Posterior cingulate gyrus (tissue), 11 donors: Measurements from ENCODE around the gene KDM4F.

Experiments
- DNase-seq, 10 donors: peaks; one replicate each; pipeline versions ENCODE4 v3.0.0 to v3.0.0-alpha.2; 2020 to 2021; ENCODE audit warnings: mixed read lengths in 3 of 10
- intact Hi-C: fragments of 100-400 bp; cut with DNase I; formaldehyde crosslinking; loops from one replicate; pipeline ENCODE4 v1.15.1; 2023

Gene KDM4F

DNA sequence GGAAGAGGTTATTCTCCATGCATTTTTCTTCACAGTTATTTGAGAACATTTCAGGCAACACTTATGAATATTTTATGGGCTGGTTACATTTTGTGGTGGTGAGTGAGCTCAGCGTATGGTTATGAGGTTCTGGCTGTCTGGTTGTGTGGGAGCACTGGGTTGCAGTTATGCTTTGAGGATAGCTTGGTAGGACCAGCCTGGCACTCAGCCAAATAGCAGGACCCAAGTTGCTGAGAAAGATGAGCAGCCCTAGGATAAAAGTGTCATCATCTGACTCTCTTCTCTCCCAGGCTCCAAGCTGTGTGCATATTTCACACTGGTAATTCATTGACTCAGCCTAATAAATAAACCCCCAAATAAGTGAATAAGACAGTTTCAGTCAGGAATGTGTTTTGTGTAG is 9.4 kb downstream of the KDM4F start:
- intact Hi-C loops = no loop called here
- no peak for DNase-seq

DNA sequence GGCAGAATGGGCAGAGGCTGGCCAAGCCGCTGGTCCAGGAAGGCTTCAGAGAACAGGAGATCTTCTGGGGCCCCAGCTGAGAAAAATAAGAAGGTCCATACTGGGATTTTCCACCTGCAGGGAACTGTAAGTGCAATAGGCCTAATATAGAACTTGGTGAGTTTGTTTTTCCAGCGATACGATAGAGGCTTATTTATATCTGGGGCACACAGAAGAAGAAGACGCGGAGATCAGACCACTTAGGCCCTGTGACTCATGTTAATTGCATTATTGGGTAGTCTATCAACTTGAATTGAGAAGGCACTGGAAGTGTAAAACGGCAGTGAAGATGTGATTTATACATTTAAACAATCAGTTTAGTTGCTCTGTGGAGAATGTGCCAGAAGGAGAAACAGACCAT is 9.8 kb downstream of the KDM4F start:
- intact Hi-C loops = no loop called here
- no peak for DNase-seq

DNA sequence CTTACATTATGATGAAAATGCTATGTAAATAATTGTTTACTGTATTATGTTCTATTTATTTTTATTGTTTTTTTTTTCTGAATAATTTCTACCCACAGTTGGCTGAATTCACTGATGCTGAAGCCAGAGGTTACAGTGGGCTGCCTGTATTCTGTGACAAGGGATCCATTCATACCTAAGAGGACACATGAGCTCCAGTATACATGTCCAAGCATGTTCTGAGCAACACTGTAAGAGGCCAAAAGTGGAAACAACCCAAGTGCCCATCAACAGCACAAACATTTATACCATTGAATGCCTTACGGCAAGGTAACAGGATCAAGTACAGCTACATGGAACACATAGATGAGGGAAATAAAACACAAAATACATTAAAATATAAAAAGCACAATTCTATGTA is 16.1 kb downstream of the KDM4F start:
- intact Hi-C loops = loop anchor here (5.0 to 10.0 kb wide), 3 partner anchors 93 to 699 kb away; partner anchors contain the start of genes CWC15 and KDM4D
- DNase-seq = no peak

DNA sequence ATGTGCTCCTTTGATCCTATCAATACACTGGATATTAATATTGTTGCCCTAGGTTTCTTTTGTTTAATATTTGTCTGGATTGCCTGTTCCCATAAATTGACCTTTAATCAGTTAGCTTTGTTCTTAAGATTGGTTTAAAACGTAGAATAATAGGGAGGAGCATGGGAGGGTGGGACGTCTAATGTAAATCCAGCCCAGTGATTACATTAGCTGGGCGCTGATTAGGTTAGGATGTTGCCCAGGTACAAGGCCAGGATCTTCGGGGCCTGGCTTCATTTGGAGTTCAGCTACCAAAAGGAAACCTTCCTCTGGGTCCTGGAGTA is 17.5 kb downstream of the KDM4F start, which contains the start of gene SRSF8:
Gene SRSF8, plus strand, starts transcription at position 204 of the 323 bp plus-strand sequence. CDS start 308 bp downstream, outside the sequence.
- DNase-seq = no peak

DNA sequence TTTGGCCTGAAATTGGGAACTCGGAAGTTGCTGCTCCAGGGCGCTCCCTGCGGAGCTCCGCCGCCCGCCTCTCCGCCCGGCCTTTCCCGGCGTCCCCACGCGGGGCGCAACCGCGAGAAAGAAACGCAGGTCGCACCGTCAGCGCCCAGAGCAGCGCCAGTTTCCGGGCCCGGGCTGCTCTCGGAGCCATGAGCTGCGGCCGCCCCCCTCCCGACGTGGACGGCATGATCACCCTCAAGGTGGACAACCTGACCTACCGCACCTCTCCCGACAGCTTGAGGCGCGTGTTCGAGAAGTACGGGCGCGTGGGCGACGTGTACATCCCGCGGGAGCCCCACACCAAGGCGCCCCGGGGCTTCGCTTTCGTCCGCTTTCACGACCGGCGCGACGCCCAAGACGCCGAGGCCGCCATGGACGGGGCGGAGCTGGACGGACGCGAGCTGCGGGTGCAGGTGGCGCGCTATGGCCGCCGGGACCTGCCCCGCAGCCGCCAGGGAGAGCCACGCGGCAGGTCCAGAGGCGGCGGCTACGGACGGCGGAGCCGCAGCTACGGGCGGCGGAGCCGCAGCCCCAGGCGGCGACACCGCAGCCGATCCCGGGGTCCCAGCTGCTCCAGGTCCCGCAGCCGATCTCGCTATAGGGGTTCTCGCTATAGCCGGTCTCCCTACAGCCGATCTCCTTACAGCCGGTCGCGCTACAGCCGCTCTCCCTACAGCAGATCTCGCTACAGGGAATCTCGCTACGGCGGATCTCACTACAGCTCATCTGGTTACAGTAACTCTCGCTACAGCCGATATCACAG is 18.0 kb downstream of the KDM4F start:
- intact Hi-C loops = loop anchor here (1.0 to 10.0 kb wide), 4 partner anchors 22 to 698 kb away; partner anchors contain the start of genes CWC15, ENDOD1 and KDM4D
- DNase-seq = peak; percentile 73 to 97 (median 84)

More for the DNA sequence above, 17.5 kb downstream of the KDM4F start, which contains the start of gene SRSF8:
- intact Hi-C loops = loop anchor here (1.0 to 10.0 kb wide), 4 partner anchors 23 to 698 kb away; partner anchors contain the start of genes CWC15, ENDOD1 and KDM4D

DNA sequence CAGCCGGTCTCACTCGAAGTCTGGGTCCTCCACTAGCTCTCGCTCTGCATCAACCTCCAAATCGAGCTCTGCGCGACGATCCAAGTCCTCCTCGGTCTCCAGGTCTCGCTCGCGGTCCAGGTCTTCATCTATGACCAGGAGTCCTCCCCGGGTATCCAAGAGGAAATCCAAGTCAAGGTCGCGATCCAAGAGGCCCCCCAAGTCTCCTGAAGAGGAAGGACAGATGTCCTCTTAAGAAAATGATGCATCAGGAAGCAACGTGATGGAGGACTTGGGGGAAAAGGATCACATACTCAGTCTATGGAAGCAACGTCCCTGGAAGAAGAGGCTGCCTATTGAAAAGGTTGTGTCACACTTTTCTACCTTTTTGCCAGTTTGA is 18.6 kb downstream of the KDM4F start:
- intact Hi-C loops = loop anchor here (1.0 to 10.0 kb wide), 5 partner anchors 21 to 697 kb away; partner anchors contain the start of genes CWC15, ENDOD1 and KDM4D
- peak in 2 of 10 donors; percentile 47 to 48 for DNase-seq

DNA sequence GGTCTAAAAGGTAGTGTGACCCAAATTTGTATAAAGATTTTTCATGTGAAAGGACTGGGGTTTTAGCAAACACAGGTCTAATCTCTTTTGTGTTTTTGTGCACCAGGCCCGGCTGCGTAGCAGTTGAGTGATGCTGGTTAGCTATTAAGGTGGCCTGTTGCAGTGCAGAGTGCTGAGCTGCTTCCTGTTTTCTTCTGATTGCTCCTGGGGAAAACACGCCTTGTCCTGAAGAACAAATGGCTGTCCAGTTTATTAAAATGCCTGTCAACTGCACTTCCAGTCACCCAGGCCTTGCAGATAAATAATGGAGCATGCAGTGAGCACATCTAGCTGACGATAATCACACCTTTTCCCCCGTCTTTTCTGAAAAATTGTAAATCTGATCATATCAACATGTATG is 19.3 kb downstream of the KDM4F start:
- peak; percentile 48 to 95 (median 62) for DNase-seq
- intact Hi-C loops = loop anchor here (2.0 to 10.0 kb wide), 4 partner anchors 82 to 696 kb away; partner anchors contain the start of genes CWC15 and KDM4D

DNA sequence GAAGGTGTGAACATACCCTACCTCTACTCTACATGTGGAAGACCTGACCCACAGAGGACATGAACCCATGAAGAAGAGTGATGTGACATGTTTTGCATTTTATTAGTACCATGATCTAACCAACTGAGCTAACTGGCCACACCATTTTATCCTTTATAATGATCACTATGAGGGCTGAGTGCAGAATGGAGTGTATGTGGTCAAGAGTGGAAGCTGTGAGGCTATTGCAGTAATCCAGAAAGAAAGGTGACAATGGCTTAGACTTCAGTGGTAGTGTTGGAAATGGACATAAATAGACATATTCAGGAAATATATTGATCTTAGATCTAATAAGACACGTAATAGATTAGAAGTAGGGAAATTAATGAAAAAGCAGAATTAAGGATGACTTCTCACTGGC is 21.2 kb downstream of the KDM4F start:
- intact Hi-C loops = loop anchor here (5.0 to 10.0 kb wide), 2 partner anchors 164 to 637 kb away; partner anchors contain the start of gene SESN3
- no peak for DNase-seq

DNA sequence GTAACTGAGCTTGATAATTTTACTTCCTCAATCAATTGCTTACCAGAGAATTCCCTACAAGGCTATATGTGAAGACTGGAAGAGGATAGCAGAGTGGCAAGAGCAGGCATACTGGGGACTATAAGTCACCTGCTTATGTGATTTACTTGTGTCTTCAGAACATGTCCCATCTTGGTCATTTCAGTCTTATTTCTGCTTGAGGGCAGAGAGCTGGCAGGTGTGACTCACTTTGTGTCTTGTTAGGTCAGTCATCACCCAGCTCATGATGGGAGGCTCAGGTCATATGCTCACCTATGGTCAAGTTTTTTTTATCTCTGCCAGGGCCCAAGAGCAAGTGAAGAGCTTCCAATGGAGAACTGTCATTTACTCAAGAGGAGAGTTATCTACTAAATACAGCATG is 23.7 kb downstream of the KDM4F start:
- intact Hi-C loops = loop anchor here (5.0 to 10.0 kb wide), 2 partner anchors 162 to 634 kb away; partner anchors contain the start of gene SESN3
- DNase-seq = no peak

DNA sequence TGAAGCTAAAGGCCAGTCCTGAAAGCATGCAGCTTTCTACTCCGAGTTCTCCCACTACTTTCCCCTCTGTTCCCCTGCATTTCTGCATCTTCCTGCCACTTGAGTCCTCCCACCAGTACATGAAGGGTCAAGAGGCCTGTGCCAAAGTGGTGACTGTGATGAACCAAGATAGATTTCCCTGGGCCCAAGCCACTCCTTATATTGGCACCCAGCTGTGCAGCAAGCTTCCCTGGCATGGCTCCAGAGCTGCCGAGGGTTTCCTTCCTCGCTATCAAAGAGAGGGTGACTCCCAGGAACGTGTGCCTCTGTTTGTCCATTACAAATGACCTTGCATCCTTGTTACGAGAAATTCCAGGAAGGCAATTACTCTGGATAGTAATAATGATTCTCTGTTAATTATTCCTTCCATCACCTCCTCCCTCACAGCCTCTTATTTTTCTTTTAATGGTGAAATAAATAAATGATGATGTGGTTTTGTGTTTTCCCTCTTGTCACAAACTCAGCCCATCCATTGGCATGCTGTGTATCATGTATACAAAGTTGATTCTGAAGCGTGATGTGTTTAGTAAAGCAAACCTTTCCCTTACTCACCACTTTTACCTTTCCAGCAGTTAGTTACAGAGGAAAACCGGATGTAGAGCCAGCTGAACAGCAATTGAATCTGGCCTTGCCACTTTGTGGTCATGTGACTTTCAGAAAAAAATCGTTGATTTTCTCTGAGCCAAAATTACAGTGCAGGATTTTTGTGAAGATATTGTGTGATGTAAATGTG is 25.8 kb downstream of the KDM4F start:
- intact Hi-C loops = loop anchor here (5.0 to 10.0 kb wide), 2 partner anchors 160 to 632 kb away; partner anchors contain the start of gene SESN3
- peak in 6 of 10 donors; percentile 29 to 88 (median 56) for DNase-seq

DNA sequence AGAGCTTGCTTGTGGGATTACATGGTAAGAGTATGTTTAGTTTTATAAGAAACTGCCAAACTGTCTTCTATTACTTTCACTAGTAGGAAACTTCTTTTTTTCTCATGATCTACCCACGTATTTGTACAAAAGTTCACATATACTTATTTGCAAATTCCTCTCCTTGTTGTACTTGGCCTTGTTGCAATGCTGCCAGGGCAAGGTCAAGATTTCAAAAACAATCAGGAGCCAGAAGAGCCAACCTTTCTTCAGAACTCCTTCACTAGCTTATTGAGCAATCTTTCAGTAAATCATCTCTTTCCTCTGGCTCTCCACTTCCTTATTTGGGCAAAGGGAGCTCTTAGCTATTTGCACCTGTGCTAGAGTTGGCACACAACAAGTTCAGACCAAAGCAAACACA is 27.2 kb downstream of the KDM4F start:
- intact Hi-C loops = loop anchor here (10.0 kb wide), 1 partner anchor 158 kb away; the partner anchor contains the start of gene SESN3
- DNase-seq = no peak

DNA sequence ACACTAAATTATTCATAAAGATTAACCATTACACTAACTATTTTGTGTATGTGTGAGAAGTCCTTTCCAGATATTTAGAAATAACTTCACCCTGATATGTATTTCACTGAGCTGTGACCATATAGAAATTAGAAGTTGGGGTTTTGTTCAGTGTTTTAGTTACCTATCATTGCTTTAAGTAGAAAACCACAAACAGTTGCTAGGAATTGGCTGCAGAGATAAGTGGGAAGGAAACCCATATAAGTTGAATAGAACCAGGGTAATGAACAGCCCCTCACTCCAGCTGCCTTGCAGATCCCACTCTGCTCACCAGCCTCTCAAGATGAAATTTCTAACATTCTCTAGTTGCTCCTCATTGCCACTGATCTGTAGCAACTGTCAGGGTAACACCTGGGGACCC is 27.8 kb downstream of the KDM4F start:
- intact Hi-C loops = loop anchor here (10.0 kb wide), 1 partner anchor 158 kb away; the partner anchor contains the start of gene SESN3
- no peak for DNase-seq

DNA sequence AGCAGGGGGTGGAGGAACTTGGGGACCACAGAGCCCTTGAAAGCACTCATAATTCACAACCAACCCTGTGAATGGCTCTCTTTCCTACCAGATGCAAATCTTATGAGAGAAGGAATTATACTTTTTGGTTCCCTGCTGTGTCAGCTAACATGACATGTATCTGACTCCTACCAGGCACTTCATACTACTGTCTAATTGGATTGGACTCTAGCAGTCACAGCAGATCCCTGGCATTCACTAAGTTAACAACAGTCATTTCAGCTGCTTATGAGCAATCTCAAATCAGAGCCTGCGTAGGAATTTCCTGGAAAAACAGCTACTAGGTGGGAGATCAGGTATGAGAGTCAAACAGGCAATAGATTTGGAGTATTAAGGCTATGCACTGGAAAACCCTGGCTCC is 29.3 kb downstream of the KDM4F start:
- DNase-seq = no peak
- intact Hi-C loops = loop anchor here (10.0 kb wide), 1 partner anchor 156 kb away; the partner anchor contains the start of gene SESN3

DNA sequence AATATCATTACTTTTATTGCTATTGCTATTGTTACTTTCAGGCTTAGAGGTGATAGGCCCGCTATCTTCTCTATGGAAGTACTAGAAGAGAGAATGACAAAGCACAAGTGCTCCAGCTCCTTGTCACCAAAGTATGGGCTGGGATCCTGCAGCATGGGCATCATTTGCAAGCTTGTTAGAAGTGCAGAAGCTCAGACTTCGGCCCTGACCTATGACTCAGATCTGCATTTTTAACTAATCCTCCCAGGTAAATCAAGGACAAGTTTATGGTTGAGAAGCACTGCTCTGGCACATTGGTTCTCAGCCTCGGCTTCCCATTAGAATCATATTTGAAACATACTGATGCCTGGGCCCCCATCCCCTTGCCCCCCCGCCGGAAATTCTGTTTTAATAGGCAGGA is 31.8 kb downstream of the KDM4F start:
- intact Hi-C loops = no loop called here
- no peak for DNase-seq

DNA sequence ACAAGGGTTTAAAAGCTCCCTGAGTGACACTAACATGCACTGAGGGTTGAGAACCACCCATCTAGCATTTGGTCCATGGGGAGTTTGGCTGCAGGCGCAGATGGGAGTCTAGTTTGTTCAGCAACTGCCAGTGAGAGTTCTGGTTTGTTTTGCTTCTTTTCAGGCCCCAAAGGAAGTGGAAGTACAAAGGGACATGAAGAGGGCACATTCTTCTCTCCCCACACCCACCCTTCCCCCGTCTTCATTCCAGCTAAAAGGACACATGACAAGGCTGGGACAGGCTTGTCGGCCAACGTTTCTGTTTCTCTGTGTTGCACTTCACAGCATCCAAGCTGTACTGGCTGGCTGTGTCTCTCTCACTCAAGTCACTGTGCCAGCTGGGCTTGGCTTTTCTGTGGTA is 32.2 kb downstream of the KDM4F start:
- intact Hi-C loops = no loop called here
- peak in 8 of 10 donors; percentile 37 to 92 (median 59) for DNase-seq

DNA sequence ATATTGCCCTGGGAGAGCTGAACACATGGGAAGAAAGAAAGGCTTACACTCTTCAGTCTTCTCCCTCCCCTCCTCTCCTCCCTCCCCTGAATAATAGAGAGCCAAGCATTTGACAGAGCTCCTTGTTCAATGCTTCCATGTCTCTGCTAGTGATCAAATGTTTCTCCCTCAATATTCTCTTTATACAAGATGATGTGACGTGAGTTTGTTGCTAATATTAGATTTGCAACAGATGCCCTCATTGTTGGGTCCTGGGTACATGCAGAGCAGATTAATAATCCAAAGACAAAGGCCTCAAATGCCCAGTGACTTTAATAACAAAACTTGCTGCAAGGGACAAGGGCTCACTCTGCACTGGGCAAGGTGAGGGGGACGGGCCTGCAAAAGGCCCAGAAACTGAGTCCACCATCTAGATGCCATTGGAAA is 33.4 kb downstream of the KDM4F start:
- DNase-seq = peak in 1 of 10 donors; percentile 28
- intact Hi-C loops = no loop called here

DNA sequence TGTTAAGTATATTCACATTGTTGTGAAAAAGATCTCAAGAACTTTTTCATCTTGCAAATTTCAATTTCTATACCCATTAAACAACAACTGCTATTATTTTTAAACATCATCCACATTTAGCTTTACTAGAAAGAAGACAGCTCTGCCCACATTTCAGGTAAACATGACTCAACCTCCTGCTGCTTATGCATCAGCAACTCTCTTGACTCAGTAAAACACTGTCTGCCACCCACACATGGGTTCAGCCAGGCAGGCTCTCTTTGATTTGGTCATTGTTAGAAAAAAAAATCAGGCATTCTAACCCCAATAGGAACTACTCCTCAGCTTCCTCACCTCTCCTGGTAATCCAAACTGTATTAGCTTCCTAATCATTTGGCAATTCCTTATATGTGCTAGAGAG is 35.3 kb downstream of the KDM4F start:
- no peak for DNase-seq
- intact Hi-C loops = no loop called here

DNA sequence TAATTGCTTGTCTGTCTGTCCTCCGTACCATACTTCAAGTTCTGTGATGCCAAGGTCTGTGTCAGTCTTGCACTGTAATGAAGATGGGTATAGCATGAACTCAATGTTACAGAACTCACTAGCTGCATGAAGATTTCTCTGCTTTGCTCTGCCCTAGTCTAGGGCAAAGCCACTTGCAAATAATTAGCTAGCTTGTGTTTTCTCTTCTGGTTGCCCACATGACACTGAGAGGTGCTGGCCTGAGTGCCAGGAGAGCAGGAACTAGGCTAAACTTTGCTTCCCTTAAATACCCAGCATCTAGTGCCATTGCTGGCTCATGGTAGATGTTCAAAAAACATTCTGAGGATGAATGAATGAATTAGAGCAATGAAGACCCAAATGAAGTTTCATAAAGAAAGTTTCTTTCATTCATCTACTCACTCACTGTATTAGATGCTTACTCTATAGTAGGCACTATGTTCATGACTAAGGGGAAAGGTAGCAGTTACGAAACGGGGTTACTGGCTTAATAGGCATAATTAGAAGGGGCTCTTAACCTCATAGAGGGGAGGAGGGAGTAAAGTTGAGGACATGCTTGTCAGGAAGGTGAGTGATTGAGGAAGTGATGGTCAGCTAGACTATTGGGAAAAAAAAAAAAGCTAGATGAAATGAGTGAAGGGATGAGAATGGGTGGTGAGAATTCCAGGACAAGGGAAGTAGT is 36.0 kb downstream of the KDM4F start:
- intact Hi-C loops = no loop called here

DNA sequence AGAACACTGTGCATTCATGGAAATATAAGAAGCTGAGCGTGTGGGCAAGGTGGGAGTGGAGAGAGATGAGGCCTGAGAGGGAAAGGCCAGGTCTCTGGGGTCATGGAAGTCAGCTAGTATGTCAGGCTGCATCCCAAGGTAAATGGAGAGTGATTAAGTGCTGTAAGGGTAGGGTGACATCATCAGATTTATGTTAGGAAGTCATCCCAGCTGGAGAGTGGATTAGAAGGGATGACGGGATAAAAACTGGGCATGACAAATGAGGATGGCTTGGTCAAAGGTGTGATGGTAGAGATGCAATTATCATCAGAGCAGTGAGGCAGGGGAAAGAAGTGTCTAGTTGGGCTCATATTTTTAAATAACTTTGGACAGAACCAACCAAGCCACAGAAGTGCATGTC is 36.9 kb downstream of the KDM4F start:
- no peak for DNase-seq
- intact Hi-C loops = no loop called here

More for the DNA sequence above, 36.0 kb downstream of the KDM4F start:
- no peak for DNase-seq
